Esophagus (tissue), 2 donors: ENCODE results near the gene ATP1B3. TPM values are rescaled to one million over a fixed set of nuclear protein-coding genes. Genes with fewer than 3 reads are reported as not detected.

Experiments
- H3K27ac ChIP-seq, 2 donors: one replicate each; pipeline ENCODE4 v1.5.1; 2013; ENCODE audit warnings: low read depth in 2 of 2, mild to moderate bottlenecking in 2 of 2, inconsistent platforms in 1 of 2, low read length in 1 of 2, moderate library complexity in 1 of 2
- H3K27me3 ChIP-seq, 2 donors: one replicate each; pipeline ENCODE4 v1.6.1; 2013; ENCODE audit warnings: low read length in 2 of 2, control low read depth in 1 of 2, mild to moderate bottlenecking in 1 of 2; ENCODE audit not compliant: insufficient read depth in 2 of 2, control insufficient read depth in 1 of 2
- H3K36me3 ChIP-seq, 2 donors: one replicate each; pipeline ENCODE4 v1.6.1; 2013; ENCODE audit warnings: low read length in 1 of 2; ENCODE audit not compliant: control insufficient read depth in 2 of 2, insufficient read depth in 2 of 2
- H3K4me1 ChIP-seq, 2 donors: one replicate each; pipeline ENCODE4 v1.6.1; 2013; ENCODE audit warnings: low read length in 1 of 2; ENCODE audit not compliant: control insufficient read depth in 2 of 2, insufficient read depth in 2 of 2
- H3K4me3 ChIP-seq, 2 donors: one replicate each; pipeline ENCODE4 v1.5.1; 2013; ENCODE audit warnings: low read length in 2 of 2, mild to moderate bottlenecking in 2 of 2, low read depth in 1 of 2, moderate library complexity in 1 of 2
- H3K9me3 ChIP-seq, 2 donors: one replicate each; pipeline ENCODE4 v1.6.1; 2013; ENCODE audit warnings: mild to moderate bottlenecking in 2 of 2, low read depth in 1 of 2, low read length in 1 of 2, moderate library complexity in 1 of 2; ENCODE audit not compliant: control insufficient read depth in 2 of 2, insufficient read depth in 1 of 2
- WGBS, 2 donors: extraction: QIAGEN DNeasy Blood & Tissue Kit; methylation state at CpG; one replicate each; pipeline ENCODE4 v1.1.7; 2013; 5-methylcytosine and 5-hydroxymethylcytosine counted together
- polyA plus RNA-seq, 2 donors: library from polyadenylated mRNA; stranded (reverse); fragments of 200-250 nt; gene quantifications; one replicate each; pipeline ENCODE4 v1.2.3, GENCODE V29; 2013
- donor health status: healthy with polysubstance abuse.
- donor health status: Bipolar disorder and iron deficiency.

ATP1B3 gene
- 100 to 1,000 TPM; 134 to 173 TPM for polyA plus RNA-seq

DNA sequence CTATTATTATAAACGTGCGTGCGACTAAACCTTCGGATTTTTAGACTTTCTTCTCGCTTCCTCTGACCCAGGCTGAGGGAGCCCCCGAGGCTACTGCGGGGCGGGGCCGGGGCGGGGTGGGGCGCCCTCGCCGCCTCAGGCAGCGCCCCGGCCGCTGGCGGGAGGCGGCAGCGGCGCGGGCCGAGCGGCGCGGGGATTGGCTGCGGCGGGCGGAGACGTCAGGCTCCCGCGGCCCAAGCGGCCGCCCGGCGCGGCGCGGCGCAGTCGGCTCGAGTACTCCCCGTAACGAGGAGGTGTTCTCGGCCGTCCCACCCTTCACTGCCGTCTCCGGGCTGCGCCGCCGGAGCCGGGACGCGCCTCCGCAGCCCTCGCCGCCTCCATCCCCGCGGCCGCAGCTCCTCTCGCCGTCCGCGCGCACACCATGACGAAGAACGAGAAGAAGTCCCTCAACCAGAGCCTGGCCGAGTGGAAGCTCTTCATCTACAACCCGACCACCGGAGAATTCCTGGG is at the start of gene ATP1B3:
Gene ATP1B3 (plus strand): TSS at position 263 of the 510 bp plus-strand sequence. CDS start 159 bp downstream, at position 422.
- H3K27me3 ChIP-seq, result no peaks in the 10 kb centered on the region
- H3K36me3 ChIP-seq, result no peaks in the 10 kb centered on the region
- H3K9me3 ChIP-seq, result no peaks in the 10 kb centered on the region
- 1% methylated on average over 42 to 69 of the region's 69 CpGs for WGBS, 2 donors
- H3K27ac ChIP-seq, result peak within 1 kb of the TSS; percentile 97 to 99
- H3K4me3 ChIP-seq, result peak within 1 kb of the TSS; percentile 79 to 93
- peaks cover 2% of the 10 kb centered on the region in 2 donors for H3K4me1 ChIP-seq

DNA sequence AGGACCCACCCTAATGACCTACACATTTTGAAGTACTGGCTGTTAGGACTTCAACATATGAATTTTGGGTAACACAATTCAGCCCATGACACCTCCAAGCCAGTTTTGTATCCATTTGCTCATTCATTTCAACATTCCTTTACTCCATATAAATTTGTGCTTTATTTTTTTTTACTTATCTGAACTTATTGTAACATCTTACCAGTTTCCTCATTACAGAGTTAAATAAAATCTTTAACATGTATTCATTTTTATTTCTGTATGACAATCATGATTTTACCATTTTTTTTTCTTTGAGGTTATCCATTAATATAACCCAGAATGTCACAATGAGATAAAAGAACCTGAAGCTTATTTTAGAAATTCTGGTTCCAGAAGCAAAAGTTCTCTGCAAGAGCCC is 48.0 kb upstream of the ATP1B3 start:
- Histone ChIP-seq H3K27me3 (no peaks in the 10 kb centered on the region), H3K36me3 (no peaks in the 10 kb centered on the region), H3K9me3 (no peaks in the 10 kb centered on the region), H3K27ac (peak overlapping the region; percentile 77 to 81), H3K4me3 (no peak overlapping the region), H3K4me1 (peaks cover 2 to 7% of the 10 kb centered on the region in 2 donors)

- Histone ChIP-seq H3K27me3 (no peaks in the 10 kb centered on the region), H3K4me1 (peaks cover 2 to 7% of the 10 kb centered on the region in 2 donors), H3K27ac (peak overlapping the region; percentile 77 to 81), H3K9me3 (no peaks in the 10 kb centered on the region), H3K36me3 (no peaks in the 10 kb centered on the region), H3K4me3 (no peak overlapping the region)
- 19 to 27% methylated on average over 2 of the region's 2 CpGs for WGBS, 2 donors
These were observed 47.6 kb upstream of the ATP1B3 start for GRCh38 chr3:141828890-141829289.

DNA sequence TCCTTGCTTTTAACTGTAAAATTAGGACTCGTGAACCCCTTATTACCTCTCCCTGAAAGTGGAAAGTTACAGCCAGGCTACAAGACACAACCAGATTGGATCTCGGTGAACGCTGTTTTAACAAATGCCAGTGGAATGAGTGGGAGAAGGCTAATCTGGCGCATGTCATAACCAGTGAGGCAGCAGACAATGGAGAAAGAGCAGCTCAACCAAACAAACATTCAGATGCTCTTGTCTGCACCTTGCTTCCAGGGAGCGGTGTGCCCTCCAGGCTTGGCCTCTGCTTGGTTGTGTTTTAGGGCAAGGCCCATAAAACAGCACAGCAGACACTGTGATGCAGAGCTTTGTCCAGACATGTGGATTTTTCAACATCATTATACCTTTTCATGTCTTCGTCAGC is 45.9 kb upstream of the ATP1B3 start:
- Histone ChIP-seq H3K27ac (peak overlapping the region in 1 of 2 donors; percentile 25), H3K4me3 (no peak overlapping the region), H3K9me3 (no peaks in the 10 kb centered on the region), H3K36me3 (no peaks in the 10 kb centered on the region), H3K4me1 (peaks cover 2 to 7% of the 10 kb centered on the region in 2 donors), H3K27me3 (no peaks in the 10 kb centered on the region)
- WGBS, 2 donors, result 52 to 71% methylated on average over 6 of the region's 6 CpGs

DNA sequence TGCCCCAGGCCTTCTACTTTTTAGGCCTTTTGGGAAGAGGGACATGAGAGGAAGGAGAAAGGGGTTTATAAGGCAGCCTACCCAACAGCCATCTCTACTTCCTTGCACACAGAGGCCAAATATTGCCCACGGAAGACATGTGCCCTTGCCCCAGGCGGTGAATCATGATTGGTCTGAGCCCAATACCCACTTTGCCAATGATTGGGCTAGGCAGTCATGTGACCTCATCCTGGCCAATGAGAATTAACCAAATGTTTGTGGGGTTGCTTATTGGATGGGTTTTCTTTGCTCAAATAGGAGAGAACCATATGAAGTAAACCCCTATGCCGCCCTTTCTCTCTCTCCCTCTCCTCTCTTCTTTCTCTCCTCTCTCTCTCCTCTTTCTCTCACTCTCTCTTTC is 42.2 kb upstream of the ATP1B3 start:
- H3K27me3 ChIP-seq, result no peaks in the 10 kb centered on the region
- H3K9me3 ChIP-seq, result no peaks in the 10 kb centered on the region
- WGBS, 2 donors, result 96% methylated on average over 3 of the region's 3 CpGs
- H3K4me3 ChIP-seq, result no peak overlapping the region
- peaks cover 0 to 2% of the 10 kb centered on the region in 2 donors for H3K4me1 ChIP-seq
- H3K36me3 ChIP-seq, result no peaks in the 10 kb centered on the region
- H3K27ac ChIP-seq, result no peak overlapping the region

DNA sequence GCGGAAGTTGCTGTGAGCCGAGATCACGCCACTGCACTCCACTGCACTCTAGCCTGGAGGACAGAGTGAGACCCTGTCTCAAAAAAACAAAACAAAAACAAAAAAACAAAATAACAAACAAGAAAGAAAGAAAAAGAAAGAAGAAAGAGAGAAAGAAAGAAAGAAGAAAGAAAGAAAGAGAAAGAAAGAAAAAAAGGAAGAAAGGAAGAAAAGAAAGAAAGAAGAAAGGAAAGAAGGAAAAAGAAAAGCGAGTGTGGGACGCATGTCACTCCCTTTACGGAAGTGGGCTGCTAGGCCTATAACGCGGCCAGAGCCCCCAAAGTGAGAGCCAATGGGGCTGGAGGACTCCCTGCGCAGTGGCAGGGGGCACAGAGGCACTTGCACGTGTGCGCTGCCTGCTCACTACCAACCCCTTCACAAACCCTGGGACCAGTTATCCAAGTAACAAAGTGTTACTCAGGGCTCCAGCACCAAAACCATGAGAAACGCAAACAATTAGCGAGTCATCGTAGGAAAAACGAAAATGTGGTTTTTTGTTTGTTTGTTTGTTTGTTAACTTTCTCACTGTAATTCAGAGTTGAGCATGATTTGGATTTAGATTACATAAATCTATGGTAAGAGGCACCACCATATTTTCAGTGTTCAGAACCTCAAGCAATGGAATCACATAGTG is 40.8 kb upstream of the ATP1B3 start:
- Histone ChIP-seq H3K4me3 (no peak overlapping the region), H3K4me1 (peaks cover 0 to 2% of the 10 kb centered on the region in 2 donors), H3K27me3 (no peaks in the 10 kb centered on the region), H3K9me3 (no peaks in the 10 kb centered on the region), H3K27ac (no peak overlapping the region), H3K36me3 (no peaks in the 10 kb centered on the region)
- 92% methylated on average over 15 of the region's 15 CpGs for WGBS, 2 donors

DNA sequence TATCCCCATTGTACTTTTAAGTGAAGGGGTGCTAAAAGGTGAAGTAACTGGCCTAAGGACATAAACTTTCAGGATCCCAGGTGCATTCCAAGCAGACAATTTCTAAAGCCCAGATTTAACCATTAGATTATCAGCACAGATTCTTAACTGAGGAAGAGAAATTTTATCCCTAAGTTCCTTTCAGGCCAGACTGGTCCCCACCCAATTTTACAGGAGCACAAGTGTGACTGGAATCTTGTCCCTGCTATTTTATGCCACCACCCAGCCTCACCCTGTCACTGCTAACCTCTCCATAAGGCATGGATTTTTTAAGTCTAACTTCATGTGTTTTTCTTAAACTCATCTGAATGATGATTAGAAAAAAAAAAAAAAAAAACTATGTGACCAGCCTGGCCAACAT is 37.1 kb upstream of the ATP1B3 start:
- H3K27ac ChIP-seq, result no peak overlapping the region
- no peaks in the 10 kb centered on the region for H3K36me3 ChIP-seq
- H3K4me1 ChIP-seq, result peaks cover 0 to 2% of the 10 kb centered on the region in 2 donors
- no peaks in the 10 kb centered on the region for H3K27me3 ChIP-seq
- no peak overlapping the region for H3K4me3 ChIP-seq
- H3K9me3 ChIP-seq, result no peaks in the 10 kb centered on the region

DNA sequence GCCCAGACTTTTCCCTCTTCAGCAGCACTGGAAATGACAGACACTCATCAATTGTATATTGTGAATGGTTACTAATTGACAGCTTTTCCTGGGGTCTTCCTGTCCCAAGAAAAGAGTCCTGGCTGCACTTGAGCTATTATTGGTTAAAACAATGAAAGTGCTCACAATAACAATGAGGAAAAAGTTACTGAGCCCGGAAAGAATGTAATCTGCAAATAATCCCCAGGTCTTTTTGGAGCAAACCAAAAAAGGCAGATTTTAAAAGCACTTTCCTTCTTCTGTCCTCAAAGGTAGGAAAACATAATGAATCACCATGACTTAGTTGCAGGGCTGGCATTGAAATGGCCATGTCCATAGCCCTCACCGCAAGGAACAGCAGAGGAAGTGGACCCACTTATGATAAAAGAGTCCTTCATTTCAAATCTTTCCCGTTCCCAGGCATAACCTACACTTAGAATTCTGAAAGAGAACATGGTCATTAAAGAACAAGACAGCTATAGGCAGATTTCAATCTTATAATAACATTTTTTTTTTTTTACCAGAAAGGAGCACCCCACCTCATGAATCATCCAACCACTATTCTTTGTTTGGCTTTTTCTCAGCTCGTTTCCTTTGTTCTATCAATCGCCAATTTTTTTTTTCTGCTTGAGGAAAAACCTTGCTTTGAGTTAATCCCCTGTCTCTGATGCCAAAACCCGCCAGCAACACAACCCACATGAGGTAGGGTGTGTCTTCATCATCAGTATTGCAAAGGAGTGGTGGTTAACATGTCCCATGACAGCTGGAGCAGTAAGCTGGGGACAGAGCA is 35.5 kb upstream of the ATP1B3 start:
- 25 to 38% methylated on average over 6 of the region's 6 CpGs for WGBS, 2 donors
- peak overlapping the region; percentile 74 to 92 for H3K27ac ChIP-seq
- no peaks in the 10 kb centered on the region for H3K9me3 ChIP-seq

DNA sequence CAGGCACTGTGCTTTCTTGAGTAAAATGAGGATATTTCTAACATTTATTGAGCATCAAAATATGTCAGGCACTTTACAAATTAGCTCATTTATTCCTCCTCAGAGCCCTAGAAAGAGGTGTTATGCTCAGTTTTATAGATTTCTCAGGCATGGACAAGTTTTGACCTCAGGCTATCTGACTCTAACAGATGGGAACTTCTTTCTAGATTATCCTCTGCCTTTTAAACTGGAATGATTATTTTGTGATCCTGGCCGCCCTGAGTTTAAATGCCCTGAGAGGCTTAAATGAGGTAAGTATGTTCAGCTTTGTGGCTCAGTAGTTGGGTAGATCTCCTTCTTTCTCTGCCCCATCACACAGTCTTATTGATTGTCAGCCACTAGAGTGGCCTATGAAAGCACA is 32.3 kb upstream of the ATP1B3 start:
- Histone ChIP-seq H3K36me3 (no peaks in the 10 kb centered on the region), H3K27me3 (no peaks in the 10 kb centered on the region), H3K9me3 (no peaks in the 10 kb centered on the region), H3K4me1 (peaks cover 0 to 2% of the 10 kb centered on the region in 2 donors), H3K27ac (no peak overlapping the region), H3K4me3 (no peak overlapping the region)
- WGBS, 2 donors, result 75 to 81% methylated on average over 1 of the region's 1 CpG

More for the DNA sequence above, 35.5 kb upstream of the ATP1B3 start:
- peaks cover 0 to 2% of the 10 kb centered on the region in 2 donors for H3K4me1 ChIP-seq
- H3K36me3 ChIP-seq, result no peaks in the 10 kb centered on the region
- H3K4me3 ChIP-seq, result no peak overlapping the region
- no peaks in the 10 kb centered on the region for H3K27me3 ChIP-seq
